GM12892 (cell line): ENCODE data around the gene TSNAX.

Experiments
- POLR2A ChIP-seq: IDR thresholded peaks from 2 replicates; pipeline ENCODE4 v1.6.1; 2011; ENCODE audit warnings: low read depth, low read length, control low read depth
- POLR2AphosphoS5 ChIP-seq: IDR thresholded peaks from 2 replicates; pipeline ENCODE4 v1.6.1; 2011; ENCODE audit warnings: low read depth, low read length, control low read depth

- TF ChIP-seq POLR2A = no peak
- TF ChIP-seq POLR2AphosphoS5 = no peak
Measured at GRCh38 chr1:231557411-231557810, 28.9 kb downstream of the TSNAX start.
